GM20431 (cell line): ENCODE results near the gene FRMD3.

ENCODE experiments used
- in situ Hi-C: fragments of 300-500 bp; cut with MseI, MboI; formaldehyde crosslinking; loops from one replicate; pipeline ENCODE4 v1.15.0; 2020; ENCODE audit warnings: low sequenced_read_pairs; ENCODE audit not compliant: unreplicated experiment

The FRMD3 gene

GRCh38 chr9:83349031-83349430 is 189.2 kb downstream of the FRMD3 start:
- in situ Hi-C loops = loop anchor here (25.0 kb wide), 1 partner anchor 213 kb away; no protein-coding TSS in a partner anchor

DNA sequence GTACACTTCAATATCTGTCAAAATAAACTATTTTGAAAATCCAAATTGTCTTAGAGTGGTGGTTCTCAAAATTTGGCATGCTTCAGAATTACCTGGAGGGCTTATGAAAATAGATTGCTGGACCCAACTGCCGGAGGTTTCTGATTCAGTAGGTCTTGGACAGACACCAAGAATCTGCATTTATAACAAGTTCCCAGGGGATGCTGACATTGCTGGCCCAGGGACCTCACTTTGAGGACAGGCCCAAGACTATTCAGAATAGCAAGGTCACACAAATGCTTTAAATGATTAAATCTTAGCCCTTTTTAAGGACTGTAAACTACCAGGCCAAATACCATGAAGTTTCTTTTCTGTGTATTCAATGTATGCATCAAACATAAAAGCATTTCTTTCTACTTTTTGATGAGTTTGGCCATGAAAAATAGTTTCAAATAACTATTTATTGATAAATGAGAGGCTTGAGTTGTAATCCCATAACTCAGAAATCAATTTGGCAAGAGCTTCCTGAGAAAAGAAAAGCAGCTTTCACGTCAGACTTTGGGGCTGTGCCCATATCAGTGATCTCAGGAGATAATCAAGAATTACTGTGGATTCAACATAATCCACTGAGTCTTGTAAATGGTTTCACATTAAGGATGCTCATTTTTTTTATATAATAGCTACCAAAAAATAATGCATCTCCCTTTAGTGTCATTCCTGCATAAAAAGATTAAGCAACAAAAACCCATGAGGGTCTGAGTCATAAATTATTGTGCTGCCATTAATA is 191.4 kb downstream of the FRMD3 start:
- in situ Hi-C loops = loop anchor here (25.0 kb wide), 1 partner anchor 215 kb away; no protein-coding TSS in a partner anchor

GRCh38 chr9:83343366-83343999 is 194.7 kb downstream of the FRMD3 start:
- in situ Hi-C loops = loop anchor here (25.0 kb wide), 1 partner anchor 219 kb away; no protein-coding TSS in a partner anchor

GRCh38 chr9:83342731-83343130 is 195.5 kb downstream of the FRMD3 start:
- in situ Hi-C loops = loop anchor here (25.0 kb wide), 1 partner anchor 220 kb away; no protein-coding TSS in a partner anchor

GRCh38 chr9:83342006-83342405 is 196.2 kb downstream of the FRMD3 start:
- in situ Hi-C loops = loop anchor here (25.0 kb wide), 1 partner anchor 220 kb away; no protein-coding TSS in a partner anchor

DNA sequence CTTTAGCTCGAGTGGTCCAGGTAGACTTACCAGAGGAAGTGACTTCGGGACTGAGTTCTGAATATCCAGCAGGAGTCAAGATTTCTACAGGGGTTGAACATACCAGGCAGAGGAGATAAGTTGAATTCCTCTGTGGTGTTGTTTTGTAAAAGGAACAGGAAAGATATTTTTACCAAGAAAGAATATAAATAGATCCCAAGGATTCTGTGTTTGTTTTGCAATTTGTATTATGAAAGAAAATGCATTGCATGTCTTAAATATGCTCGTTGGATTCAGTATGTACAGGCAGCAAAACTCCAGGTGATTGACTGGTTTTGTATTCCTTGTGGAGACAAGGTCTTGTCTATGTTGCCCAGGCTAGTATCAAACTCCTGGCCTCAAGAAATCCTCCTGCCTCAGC is 197.8 kb downstream of the FRMD3 start:
- in situ Hi-C loops = loop anchor here (25.0 kb wide), 1 partner anchor 222 kb away; no protein-coding TSS in a partner anchor

GRCh38 chr9:83339435-83339834 is 198.8 kb downstream of the FRMD3 start:
- in situ Hi-C loops = loop anchor here (25.0 kb wide), 1 partner anchor 223 kb away; no protein-coding TSS in a partner anchor

DNA sequence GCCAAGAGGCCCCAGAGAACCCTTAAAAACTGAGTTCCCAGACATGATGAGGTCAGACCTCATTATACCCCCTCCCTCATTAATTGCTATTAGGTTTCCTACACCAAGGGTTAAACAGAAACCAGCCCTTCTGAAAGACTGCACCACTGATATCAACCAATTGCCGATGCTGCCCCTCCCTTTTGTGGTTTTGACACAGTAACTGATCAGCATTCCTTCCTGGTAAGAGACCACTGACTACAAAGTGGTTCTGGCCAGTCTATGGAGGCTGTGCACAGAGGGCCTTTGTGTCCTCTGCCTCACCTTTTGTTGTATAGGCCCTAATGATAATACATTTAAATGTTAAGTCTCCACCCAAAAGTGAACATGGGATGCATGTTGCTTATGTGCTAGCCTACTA is 201.5 kb downstream of the FRMD3 start:
- in situ Hi-C loops = loop anchor here (25.0 kb wide), 1 partner anchor 226 kb away; no protein-coding TSS in a partner anchor

GRCh38 chr9:83334320-83334719 is 203.9 kb downstream of the FRMD3 start:
- in situ Hi-C loops = loop anchor here (25.0 kb wide), 1 partner anchor 228 kb away; no protein-coding TSS in a partner anchor

DNA sequence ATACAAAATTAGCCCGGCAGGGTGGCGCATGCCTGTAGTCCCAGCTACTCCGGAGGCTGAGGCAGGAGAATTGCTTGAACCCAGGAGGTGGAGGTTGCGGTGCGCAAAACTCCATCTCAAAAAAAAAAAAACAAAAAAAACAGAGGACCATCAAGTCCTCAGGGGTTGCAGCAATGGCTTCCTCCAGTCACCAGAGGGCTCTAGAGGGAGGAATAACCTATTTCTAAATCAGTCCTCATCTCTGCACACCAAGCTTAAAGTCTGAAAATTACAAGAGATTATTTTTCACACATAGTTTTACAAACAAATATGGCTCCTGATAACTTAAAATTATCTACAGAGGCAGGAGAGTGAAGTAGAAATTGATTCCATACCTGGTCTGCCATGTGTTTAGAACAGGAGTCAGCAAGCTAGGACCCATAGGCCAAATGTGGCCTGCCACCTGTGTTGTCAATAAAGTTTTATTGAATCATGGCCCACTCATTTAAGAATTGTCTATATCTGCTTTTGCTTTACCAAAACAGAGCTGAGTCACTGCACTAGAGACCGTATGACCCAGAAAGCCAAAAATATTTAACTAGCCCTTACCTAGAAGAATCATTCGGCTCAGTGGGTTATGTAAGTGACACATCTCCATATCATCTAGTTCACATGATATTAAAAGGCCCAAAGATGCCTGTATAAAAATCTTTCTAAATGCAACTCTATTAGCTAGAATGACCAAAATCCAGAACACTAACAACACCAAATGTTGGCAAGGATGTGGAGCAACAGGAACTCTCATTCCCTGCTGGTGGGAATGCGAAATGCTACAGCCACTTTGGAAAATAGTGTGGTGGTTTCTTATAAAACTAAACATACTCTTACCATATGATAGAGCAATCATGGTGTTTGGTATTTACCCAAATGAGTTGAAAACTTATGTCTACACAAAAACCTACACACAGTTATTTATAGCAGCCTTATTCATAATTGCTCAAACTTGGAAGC is 207.7 kb downstream of the FRMD3 start:
- in situ Hi-C loops = loop anchor here (25.0 kb wide), 1 partner anchor 232 kb away; no protein-coding TSS in a partner anchor

- in situ Hi-C loops = loop anchor here (25.0 kb wide), 1 partner anchor 234 kb away; no protein-coding TSS in a partner anchor
These were observed 210.2 kb downstream of the FRMD3 start for GRCh38 chr9:83327750-83328622.

- in situ Hi-C loops = loop anchor here (25.0 kb wide), 1 partner anchor 235 kb away; no protein-coding TSS in a partner anchor
These were observed 210.9 kb downstream of the FRMD3 start for GRCh38 chr9:83327323-83327722.

DNA sequence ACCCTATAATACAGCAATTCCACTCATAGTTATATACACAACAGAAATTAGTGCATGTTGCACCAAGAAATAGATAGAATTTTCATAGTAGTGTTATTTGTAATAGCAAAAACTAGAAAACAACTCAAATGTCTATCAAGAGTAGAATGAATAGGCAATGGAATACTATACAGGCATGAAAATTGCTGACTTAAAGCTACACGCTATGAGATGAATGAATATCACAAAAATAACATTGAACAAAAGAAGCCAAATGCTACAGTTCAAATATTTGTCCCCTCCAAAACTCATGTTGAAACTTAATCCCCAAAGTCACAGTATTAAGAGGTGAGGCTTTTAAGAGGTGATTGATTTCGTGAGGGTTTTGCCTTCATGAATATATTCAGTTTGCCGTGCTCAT is 215.1 kb downstream of the FRMD3 start:
- in situ Hi-C loops = no loop called here

- in situ Hi-C loops = no loop called here
These were observed 215.8 kb downstream of the FRMD3 start for GRCh38 chr9:83322438-83322837.

GRCh38 chr9:83317244-83317643 is 221.0 kb downstream of the FRMD3 start:
- in situ Hi-C loops = no loop called here

DNA sequence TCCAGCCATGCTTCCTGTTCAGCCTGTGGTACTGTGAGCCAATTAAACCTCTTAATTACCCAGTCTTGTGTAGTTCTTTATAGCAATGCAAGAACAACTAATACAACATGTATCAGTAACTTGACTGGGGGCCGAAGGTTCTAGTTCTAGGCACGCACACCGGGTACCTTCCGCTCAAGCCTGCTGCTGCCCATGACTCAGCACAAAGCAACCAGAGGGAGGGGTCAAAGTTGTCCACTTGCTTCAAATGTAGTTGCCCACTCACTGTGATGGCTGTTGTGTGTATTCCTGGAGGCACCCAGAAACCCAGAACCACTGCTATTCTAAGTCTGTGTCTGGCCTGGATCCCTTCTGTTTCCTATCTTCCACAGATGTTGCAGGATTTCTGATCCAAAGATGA is 222.6 kb downstream of the FRMD3 start:
- in situ Hi-C loops = no loop called here

DNA sequence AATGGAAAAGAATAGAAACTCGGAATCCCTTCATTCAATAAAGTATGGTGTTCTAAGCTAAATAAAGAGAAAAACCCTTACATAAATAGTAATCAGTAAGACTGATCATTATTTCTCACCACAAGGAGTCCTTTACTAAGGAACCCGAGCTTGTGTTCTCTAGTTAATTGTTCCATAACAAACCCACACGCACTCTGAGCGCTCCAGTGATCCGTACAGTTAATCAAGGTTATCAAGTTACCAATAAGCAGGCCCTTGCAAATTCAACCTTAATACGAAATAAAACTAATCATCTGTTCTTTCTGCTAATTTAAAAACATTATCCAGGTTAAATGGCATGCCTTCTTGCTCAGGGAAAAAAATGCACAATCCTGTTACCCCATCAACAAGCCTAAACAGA is 224.4 kb downstream of the FRMD3 start:
- in situ Hi-C loops = no loop called here

DNA sequence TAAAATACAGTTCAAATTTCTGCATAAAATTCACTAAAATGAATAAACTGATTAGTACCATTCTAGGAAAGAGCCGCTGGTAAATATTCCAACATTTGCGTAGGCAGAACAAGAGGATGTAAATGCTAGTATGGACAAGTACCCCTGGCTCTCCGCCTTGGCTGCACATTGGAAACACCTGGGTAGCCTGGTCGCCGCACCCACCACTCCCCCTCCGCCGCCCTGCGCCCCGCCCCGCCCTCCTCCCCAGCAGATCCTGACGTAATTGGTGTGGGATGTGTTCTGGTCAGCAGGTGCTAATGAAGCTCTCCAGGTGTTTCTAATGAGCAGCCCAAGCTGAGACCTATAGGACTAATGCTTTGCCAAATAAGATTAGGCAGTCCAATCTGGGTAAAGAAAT is 225.7 kb downstream of the FRMD3 start:
- in situ Hi-C loops = no loop called here
